ENCODE data around the gene ENDOV.

Gene ENDOV

GRCh38 chr17:80438806-80439205, 23.8 kb downstream of the ENDOV start:
- Histone ChIP-seq H4K20me1 (ENCODE audit: insufficient read depth, low read length) (peaks cover 7% of the 10 kb centered on the region; the same call in 1 of the 2 replicates), H3K4me3 (ENCODE audit: low read length) (no peak overlapping the region), H3K27ac (ENCODE audit: low read length) (no peak overlapping the region), H3K27me3 (ENCODE audit: low read depth, low read length) (no peaks in the 10 kb centered on the region), H3K9me3 (ENCODE audit: insufficient read depth, low read length) (no peaks in the 10 kb centered on the region), H2AFZ (ENCODE audit: low read depth, low read length) (no peak overlapping the region), H3K4me2 (ENCODE audit: low read length) (no peak overlapping the region), H3K79me2 (ENCODE audit: low read length) (no peaks in the 10 kb centered on the region), H3K9ac (ENCODE audit: low read length) (no peak overlapping the region), H3K36me3 (replicated peaks; ENCODE audit: low read depth, low read length) (no peaks in the 10 kb centered on the region), H3K4me1 (ENCODE audit: low read length) (no peaks in the 10 kb centered on the region)
- no peak for TF ChIP-seq EZH2phosphoT487 (IDR thresholded peaks at IDR 0.05; ENCODE audit: low read depth)
- TF ChIP-seq CTCF (IDR thresholded peaks at IDR 0.05; ENCODE audit: low read depth, low read length), result no peak

DNA sequence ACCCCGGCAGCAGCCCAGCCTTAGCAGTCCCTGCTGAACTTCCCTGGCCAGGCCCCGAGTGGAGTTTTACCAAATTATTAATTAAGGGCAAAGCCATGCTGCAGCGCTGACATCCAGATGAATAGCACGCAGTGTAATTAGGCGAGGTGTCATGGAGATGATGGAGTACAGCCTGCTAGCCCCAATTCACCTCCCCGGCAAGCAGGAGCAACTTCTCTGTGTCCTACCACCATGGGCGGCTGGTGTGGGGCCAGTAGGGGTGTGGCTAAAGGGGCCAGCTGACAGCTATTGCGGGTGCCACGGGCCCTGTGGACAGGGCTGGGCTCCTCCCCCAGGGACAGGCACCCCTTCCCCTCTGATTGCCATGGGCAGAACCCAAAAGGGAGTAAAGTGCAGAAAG, 24.5 kb downstream of the ENDOV start:
- Histone ChIP-seq H3K27me3 (ENCODE audit: low read depth, low read length) (no peaks in the 10 kb centered on the region), H3K4me3 (ENCODE audit: low read length) (no peak overlapping the region), H3K4me2 (ENCODE audit: low read length) (no peak overlapping the region), H3K36me3 (replicated peaks; ENCODE audit: low read depth, low read length) (no peaks in the 10 kb centered on the region), H3K27ac (ENCODE audit: low read length) (no peak overlapping the region), H3K79me2 (ENCODE audit: low read length) (no peaks in the 10 kb centered on the region), H2AFZ (ENCODE audit: low read depth, low read length) (no peak overlapping the region), H3K9ac (ENCODE audit: low read length) (no peak overlapping the region), H3K9me3 (ENCODE audit: insufficient read depth, low read length) (no peaks in the 10 kb centered on the region), H4K20me1 (ENCODE audit: insufficient read depth, low read length) (peaks cover 7% of the 10 kb centered on the region; the same call in 1 of the 2 replicates), H3K4me1 (ENCODE audit: low read length) (no peaks in the 10 kb centered on the region)
- TF ChIP-seq EZH2phosphoT487 (IDR thresholded peaks at IDR 0.05; ENCODE audit: low read depth) (no peak), CTCF (IDR thresholded peaks at IDR 0.05; ENCODE audit: low read depth, low read length) (no peak)

GRCh38 chr17:80441133-80441578, 26.2 kb downstream of the ENDOV start:
- Histone ChIP-seq H3K9ac (ENCODE audit: low read length) (no peak overlapping the region), H2AFZ (ENCODE audit: low read depth, low read length) (no peak overlapping the region), H4K20me1 (ENCODE audit: insufficient read depth, low read length) (peaks cover 7% of the 10 kb centered on the region; the same call in 1 of the 2 replicates), H3K4me2 (ENCODE audit: low read length) (no peak overlapping the region), H3K9me3 (ENCODE audit: insufficient read depth, low read length) (no peaks in the 10 kb centered on the region), H3K4me3 (ENCODE audit: low read length) (no peak overlapping the region), H3K79me2 (ENCODE audit: low read length) (no peaks in the 10 kb centered on the region), H3K36me3 (replicated peaks; ENCODE audit: low read depth, low read length) (no peaks in the 10 kb centered on the region), H3K27ac (ENCODE audit: low read length) (no peak overlapping the region), H3K4me1 (ENCODE audit: low read length) (no peaks in the 10 kb centered on the region), H3K27me3 (ENCODE audit: low read depth, low read length) (no peaks in the 10 kb centered on the region)
- TF ChIP-seq CTCF (IDR thresholded peaks at IDR 0.05; ENCODE audit: low read depth, low read length) (no peak), EZH2phosphoT487 (IDR thresholded peaks at IDR 0.05; ENCODE audit: low read depth) (no peak)

DNA sequence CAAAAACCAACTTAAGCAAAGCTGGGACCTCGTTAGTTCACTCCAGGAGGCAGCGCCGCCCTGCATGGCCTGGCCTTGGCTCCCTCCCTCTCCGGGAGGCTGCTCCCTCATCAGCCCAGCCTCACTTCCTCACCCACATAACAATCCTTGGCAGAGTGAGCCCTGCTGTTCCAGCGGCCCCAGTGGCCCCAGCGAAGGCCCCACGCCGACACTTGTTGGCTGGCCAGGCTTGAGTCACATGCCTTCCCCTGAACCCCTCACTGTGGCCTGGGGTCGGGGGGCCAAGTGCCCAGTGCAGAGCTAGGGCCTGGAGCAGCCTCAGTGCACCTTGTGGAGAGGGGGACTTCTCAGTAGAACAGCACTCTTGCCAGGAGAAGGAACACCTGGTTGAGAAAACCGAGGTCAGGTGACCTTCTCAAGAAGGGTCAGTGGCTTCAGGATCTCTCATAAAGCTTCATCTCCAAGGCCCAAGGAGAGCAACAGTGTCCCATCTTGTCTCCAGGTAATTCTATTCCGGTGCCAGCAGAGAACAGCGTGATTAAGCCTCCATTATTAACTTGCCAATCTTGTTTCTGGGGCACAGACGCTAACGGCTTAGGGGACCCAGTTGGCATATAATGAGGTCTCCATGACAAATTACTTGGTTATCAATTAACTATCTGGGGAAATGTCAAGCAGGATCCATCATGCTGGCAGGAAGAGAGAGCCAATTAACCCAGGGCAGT, 26.8 kb downstream of the ENDOV start:
- Histone ChIP-seq H3K4me1 (ENCODE audit: low read length) (no peaks in the 10 kb centered on the region), H3K79me2 (ENCODE audit: low read length) (no peaks in the 10 kb centered on the region), H3K9me3 (ENCODE audit: insufficient read depth, low read length) (no peaks in the 10 kb centered on the region), H3K9ac (ENCODE audit: low read length) (no peak overlapping the region), H3K4me3 (ENCODE audit: low read length) (no peak overlapping the region), H3K4me2 (ENCODE audit: low read length) (no peak overlapping the region), H3K27ac (ENCODE audit: low read length) (no peak overlapping the region), H2AFZ (ENCODE audit: low read depth, low read length) (no peak overlapping the region), H3K36me3 (replicated peaks; ENCODE audit: low read depth, low read length) (no peaks in the 10 kb centered on the region), H4K20me1 (ENCODE audit: insufficient read depth, low read length) (peaks cover 7% of the 10 kb centered on the region; the same call in 1 of the 2 replicates), H3K27me3 (ENCODE audit: low read depth, low read length) (no peaks in the 10 kb centered on the region)
- TF ChIP-seq EZH2phosphoT487 (IDR thresholded peaks at IDR 0.05; ENCODE audit: low read depth), result no peak
- no peak for TF ChIP-seq CTCF (IDR thresholded peaks at IDR 0.05; ENCODE audit: low read depth, low read length)

Measured in OCI-LY3 (cell line).